Skeletal muscle tissue (tissue), 4 donors: ENCODE measurements around the gene PCLAF. TPM values are rescaled to one million over a fixed set of nuclear protein-coding genes. Genes with fewer than 3 reads are reported as not detected.
A peak's percentile ranks its signal among the peaks of the same experiment; 100 is the strongest.
"Not testable (repeated sequence)": the region's sequence is repeated elsewhere in the genome, so short reads cannot be mapped to it uniquely, and the experiment has no call there.

Source experiments
- H3K27ac ChIP-seq: one replicate; pipeline ENCODE4 v1.7.0; 2013; ENCODE audit warnings: mild to moderate bottlenecking, low read depth, low read length, inconsistent platforms
- H3K27me3 ChIP-seq, 3 donors: one replicate each; pipeline ENCODE4 v1.7.0; 2013; ENCODE audit warnings: low read length in 3 of 3; ENCODE audit not compliant: control insufficient read depth in 3 of 3, insufficient read depth in 3 of 3
- H3K36me3 ChIP-seq, 3 donors: one replicate each; pipeline ENCODE4 v1.7.0; 2013; ENCODE audit warnings: low read length in 3 of 3; ENCODE audit not compliant: control insufficient read depth in 3 of 3, insufficient read depth in 3 of 3
- H3K4me1 ChIP-seq, 3 donors: one replicate each; pipeline ENCODE4 v1.7.0; 2013; ENCODE audit warnings: low read length in 3 of 3, mild to moderate bottlenecking in 3 of 3; ENCODE audit not compliant: control insufficient read depth in 3 of 3, insufficient read depth in 3 of 3
- H3K4me3 ChIP-seq, 3 donors: one replicate each; pipeline ENCODE4 v1.7.0; 2013; ENCODE audit warnings: low read length in 3 of 3
- H3K9ac ChIP-seq, 3 donors: one replicate each; pipeline ENCODE4 v1.7.0; 2013; ENCODE audit warnings: low read length in 3 of 3, mild to moderate bottlenecking in 3 of 3, moderate library complexity in 2 of 3, low read depth in 1 of 3
- H3K9me3 ChIP-seq, 3 donors: one replicate each; pipeline ENCODE4 v1.7.0; 2013; ENCODE audit warnings: low read length in 3 of 3; ENCODE audit not compliant: control insufficient read depth in 3 of 3
- total RNA-seq: library from RNA; depleted of rRNA; stranded (reverse); fragments of >200 nt; gene quantifications from one replicate; pipeline ENCODE4 v1.2.3, GENCODE V29; 2014
- donor health status: Osteomylitis.

PCLAF gene
- total RNA-seq, 1 donor from 2014 or later, result 12.0 TPM

DNA sequence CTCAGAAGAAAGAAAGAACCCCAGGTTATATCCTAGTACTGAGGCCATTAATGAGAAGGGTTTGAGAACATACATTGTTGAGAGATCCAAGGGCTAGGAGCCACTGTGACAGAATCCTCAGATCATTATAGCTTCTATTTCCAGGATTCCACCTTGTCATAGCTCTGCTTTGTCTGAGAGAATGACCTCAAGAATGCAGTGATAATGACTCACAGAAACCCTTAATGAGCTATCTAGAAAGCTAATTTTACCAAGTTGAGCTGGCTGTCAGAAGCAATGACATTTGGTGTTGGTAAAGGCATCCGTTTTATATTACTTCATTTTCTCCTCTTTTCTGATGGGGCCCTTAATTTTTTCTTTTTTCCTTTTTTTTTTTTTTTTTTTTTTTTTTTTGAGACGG, 17.3 kb upstream of the PCLAF start:
- H3K9me3 ChIP-seq, result no peaks in the 10 kb centered on the region
- no peak overlapping the region for H3K4me3 ChIP-seq
- no peak overlapping the region for H3K27ac ChIP-seq
- peaks cover 18 to 37% (median 24%) of the 10 kb centered on the region in 3 donors for H3K36me3 ChIP-seq
- no peaks in the 10 kb centered on the region for H3K4me1 ChIP-seq
- H3K27me3 ChIP-seq, result no peaks in the 10 kb centered on the region
- no peak overlapping the region for H3K9ac ChIP-seq

DNA sequence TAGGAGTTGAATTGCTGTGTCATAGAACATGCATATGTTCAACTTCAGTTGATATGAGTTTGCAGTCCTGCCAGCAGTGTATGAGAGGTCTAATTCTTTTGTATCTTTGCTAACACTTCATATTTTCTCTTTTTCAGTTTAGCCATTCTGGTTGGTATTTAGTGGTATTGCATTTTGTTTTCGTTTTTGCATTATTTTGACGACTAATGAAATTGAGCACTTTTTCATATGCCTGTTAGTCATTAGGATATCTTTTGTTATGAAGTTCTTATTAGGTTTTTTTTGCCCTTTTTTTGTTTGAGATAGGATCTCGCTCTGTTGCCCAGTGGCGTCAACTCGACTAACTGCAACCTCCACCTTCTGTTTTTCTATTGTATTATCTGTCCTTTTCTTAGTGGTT, 15.5 kb upstream of the PCLAF start:
- H3K27ac ChIP-seq, result no peak overlapping the region
- no peaks in the 10 kb centered on the region for H3K4me1 ChIP-seq
- H3K27me3 ChIP-seq, result no peaks in the 10 kb centered on the region
- H3K9me3 ChIP-seq, result no peaks in the 10 kb centered on the region
- H3K9ac ChIP-seq, result no peak overlapping the region
- no peak overlapping the region for H3K4me3 ChIP-seq
- H3K36me3 ChIP-seq, result peaks cover 18 to 38% (median 22%) of the 10 kb centered on the region in 3 donors

DNA sequence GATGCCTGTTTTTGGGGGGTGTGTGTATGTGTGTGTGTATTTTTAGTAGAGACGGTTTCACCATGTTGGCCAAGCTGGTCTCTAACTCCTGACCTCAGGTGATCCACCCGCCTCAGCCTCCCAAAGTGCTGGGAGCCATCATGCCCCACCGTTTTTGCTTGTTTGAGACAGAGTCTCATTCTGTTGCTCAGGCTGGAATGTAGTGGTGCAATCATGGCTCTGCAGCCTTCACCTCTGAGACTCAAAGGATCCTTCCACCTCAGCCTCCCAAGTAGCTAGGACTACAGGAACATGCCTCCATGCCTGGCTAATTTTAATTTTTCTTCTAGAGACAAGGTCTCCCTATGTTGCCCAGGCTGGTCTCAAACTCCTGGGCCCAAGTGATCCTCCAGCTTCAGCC, 11.2 kb upstream of the PCLAF start:
- H3K36me3 ChIP-seq, result peaks cover 9 to 25% (median 19%) of the 10 kb centered on the region in 3 donors
- H3K27ac ChIP-seq, H3K4me1 ChIP-seq, H3K9ac ChIP-seq, H3K9me3 ChIP-seq, H3K27me3 ChIP-seq, H3K4me3 ChIP-seq: not testable (repeated sequence)

DNA sequence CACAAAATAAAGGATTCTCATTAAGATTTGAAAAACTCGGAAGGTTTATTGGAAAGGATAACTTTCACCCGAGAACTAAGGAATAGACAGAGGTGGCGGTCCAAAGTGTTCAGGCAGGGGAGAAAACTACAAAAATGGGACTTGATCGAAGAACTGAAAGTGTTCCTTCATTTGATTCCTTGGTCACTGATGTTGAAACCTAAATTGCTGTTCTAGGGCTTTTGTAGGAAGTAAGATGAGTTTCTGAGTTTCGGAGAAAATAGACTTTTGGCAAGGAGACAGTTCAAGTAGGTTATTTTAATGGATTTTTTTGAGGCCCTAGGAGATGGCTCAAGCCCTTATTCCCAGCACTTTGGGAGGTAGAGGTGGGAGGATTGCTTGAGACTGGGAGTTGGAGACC, 7.8 kb upstream of the PCLAF start:
- H3K36me3 ChIP-seq, result peaks cover 0 to 3% (median 3%) of the 10 kb centered on the region in 3 donors
- peaks cover 0 to 8% (median 7%) of the 10 kb centered on the region in 3 donors for H3K4me1 ChIP-seq
- H3K4me3 ChIP-seq, result peak overlapping the region in 1 of 3 donors; percentile 96
- H3K27me3 ChIP-seq, result no peaks in the 10 kb centered on the region
- no peak overlapping the region for H3K27ac ChIP-seq
- no peak overlapping the region for H3K9ac ChIP-seq
- H3K9me3 ChIP-seq, result peaks cover 0 to 3% (median 0%) of the 10 kb centered on the region in 3 donors

GRCh38 chr15:64387562-64388168, 6.4 kb upstream of the PCLAF start, which contains the start of gene TRIP4:
TRIP4 (plus strand) TSS chr15:64387836; CDS start chr15:64387864, 28 bp downstream.
- Histone ChIP-seq H3K36me3 (peaks cover 0 to 3% (median 0%) of the 10 kb centered on the region in 3 donors), H3K9ac (peak within 1 kb of the TSS; percentile 39 to 92 (median 81)), H3K9me3 (peaks cover 0 to 3% (median 0%) of the 10 kb centered on the region in 3 donors), H3K27me3 (no peaks in the 10 kb centered on the region), H3K4me3 (peak within 1 kb of the TSS; percentile 74 to 96 (median 93)), H3K27ac (no peak within 1 kb of the TSS), H3K4me1 (peaks cover 0 to 8% (median 7%) of the 10 kb centered on the region in 3 donors)

- H3K27ac ChIP-seq, result no peak overlapping the region
- no peaks in the 10 kb centered on the region for H3K27me3 ChIP-seq
- H3K9me3 ChIP-seq, result peaks cover 0 to 3% (median 0%) of the 10 kb centered on the region in 3 donors
- H3K9ac ChIP-seq, result no peak overlapping the region
- no peak overlapping the region for H3K4me3 ChIP-seq
- H3K36me3 ChIP-seq, result peaks cover 0 to 3% (median 0%) of the 10 kb centered on the region in 3 donors
- H3K4me1 ChIP-seq, result peaks cover 2 to 9% (median 7%) of the 10 kb centered on the region in 3 donors
Observed at GRCh38 chr15:64386291-64386690, 5.0 kb upstream of the PCLAF start.

DNA sequence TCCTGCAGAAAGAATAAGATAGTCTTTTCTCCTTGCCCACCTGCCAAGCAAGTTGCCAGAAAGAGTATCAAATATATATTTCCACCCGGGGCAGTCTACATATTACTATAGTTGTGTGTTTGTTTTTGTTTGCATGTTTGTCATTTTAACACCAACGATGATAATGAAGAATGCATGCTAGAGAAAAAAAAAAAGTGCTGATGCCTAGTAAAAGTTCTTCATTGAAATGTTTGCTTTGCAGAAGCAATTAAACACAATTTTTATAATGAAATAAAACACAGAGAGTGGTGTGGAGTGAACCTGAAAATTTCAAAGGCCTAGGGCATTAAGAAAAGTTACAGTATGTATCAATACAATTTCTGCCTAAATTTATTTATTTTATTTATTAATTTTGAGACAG, 2.5 kb upstream of the PCLAF start:
- Histone ChIP-seq H3K9me3 (peaks cover 0 to 3% (median 0%) of the 10 kb centered on the region in 3 donors), H3K4me1 (peaks cover 8 to 10% (median 10%) of the 10 kb centered on the region in 3 donors), H3K9ac (no peak overlapping the region), H3K4me3 (no peak overlapping the region), H3K27ac (no peak overlapping the region), H3K27me3 (no peaks in the 10 kb centered on the region), H3K36me3 (no peaks in the 10 kb centered on the region)

- H3K9me3 ChIP-seq, H3K27me3 ChIP-seq, H3K4me1 ChIP-seq, H3K27ac ChIP-seq, H3K36me3 ChIP-seq: not testable (repeated sequence)
- Histone ChIP-seq H3K4me3 (peak overlapping the region in 2 of 3 donors; percentile 59 to 86), H3K9ac (peak overlapping the region in 1 of 3 donors; percentile 43)
Observed at GRCh38 chr15:64380130-64380870, 941 bp downstream of the PCLAF start.

DNA sequence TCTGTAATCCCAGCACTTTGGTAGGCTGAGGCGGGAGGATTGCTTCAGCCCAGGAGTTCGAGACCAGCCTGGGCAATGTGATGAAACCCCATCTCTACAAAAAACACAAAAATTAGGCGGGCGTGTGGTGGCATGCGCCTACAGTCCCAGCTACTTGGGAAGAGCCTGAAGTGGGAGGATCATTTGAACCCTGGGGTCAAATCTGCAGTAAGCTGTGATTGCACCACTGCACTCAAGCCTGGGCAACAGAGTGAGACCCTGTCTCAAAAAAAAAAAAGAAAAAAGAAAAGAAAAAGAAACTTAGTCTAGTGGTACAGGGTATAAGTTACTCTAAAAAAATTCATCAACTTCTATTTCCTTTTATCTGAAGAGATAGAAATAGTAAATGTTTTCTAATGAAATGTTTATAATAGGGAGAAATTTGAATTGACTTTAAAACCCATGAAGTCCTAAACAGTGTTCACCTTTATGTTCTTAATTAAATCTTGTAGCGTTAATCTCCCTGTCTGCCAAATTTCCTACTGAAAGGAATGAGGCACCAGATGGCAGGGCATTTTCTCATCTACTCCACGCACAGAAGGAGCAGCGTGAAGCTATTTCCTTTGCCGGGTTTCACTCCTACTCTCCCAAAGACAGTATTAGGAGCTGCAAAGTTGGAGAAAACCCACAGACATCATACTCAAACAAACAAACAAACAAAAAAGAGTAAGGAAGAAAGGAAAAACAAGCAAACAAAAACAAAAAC, 1.9 kb downstream of the PCLAF start:
- Histone ChIP-seq H3K4me3 (no peak overlapping the region), H3K27me3 (no peaks in the 10 kb centered on the region), H3K27ac (no peak overlapping the region), H3K4me1 (peaks cover 5 to 8% (median 7%) of the 10 kb centered on the region in 3 donors), H3K9me3 (no peaks in the 10 kb centered on the region), H3K9ac (no peak overlapping the region), H3K36me3 (no peaks in the 10 kb centered on the region)
